ENCODE data around the gene DDX3X. TPM values are rescaled to one million over a fixed set of nuclear protein-coding genes. Genes with fewer than 3 reads are reported as not detected.
A peak's percentile ranks its signal among the peaks of the same experiment; 100 is the strongest.

The DDX3X gene
- polyA plus RNA-seq, 1 donor (not counting 4 experiments of a cell fraction or from before 2014, with no cell fraction given), result 127 TPM

- TF ChIP-seq, protein P1, sequence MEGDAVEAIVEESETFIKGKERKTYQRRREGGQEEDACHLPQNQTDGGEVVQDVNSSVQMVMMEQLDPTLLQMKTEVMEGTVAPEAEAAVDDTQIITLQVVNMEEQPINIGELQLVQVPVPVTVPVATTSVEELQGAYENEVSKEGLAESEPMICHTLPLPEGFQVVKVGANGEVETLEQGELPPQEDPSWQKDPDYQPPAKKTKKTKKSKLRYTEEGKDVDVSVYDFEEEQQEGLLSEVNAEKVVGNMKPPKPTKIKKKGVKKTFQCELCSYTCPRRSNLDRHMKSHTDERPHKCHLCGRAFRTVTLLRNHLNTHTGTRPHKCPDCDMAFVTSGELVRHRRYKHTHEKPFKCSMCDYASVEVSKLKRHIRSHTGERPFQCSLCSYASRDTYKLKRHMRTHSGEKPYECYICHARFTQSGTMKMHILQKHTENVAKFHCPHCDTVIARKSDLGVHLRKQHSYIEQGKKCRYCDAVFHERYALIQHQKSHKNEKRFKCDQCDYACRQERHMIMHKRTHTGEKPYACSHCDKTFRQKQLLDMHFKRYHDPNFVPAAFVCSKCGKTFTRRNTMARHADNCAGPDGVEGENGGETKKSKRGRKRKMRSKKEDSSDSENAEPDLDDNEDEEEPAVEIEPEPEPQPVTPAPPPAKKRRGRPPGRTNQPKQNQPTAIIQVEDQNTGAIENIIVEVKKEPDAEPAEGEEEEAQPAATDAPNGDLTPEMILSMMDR (optimal IDR thresholded peaks at IDR 0.05 in 1 of 3, IDR thresholded peaks at IDR 0.05 in 1 of 3, conservative IDR thresholded peaks at IDR 0.05 in 1 of 3; ENCODE audit: extremely low read depth in 1 of 3, insufficient read depth in 2 of 3, low read length in 3 of 3), result no peak
- no peak for TF ChIP-seq EZH2 (IDR thresholded peaks at IDR 0.05; ENCODE audit: low read length)
- FAIRE-seq (no peak), DNase-seq (ENCODE audit: low read depth, low spot score) (no peak)
- H3K9me1 ChIP-seq (ENCODE audit: control insufficient read depth, extremely low read depth, insufficient read depth, low read length), result peaks cover 4% of the 10 kb centered on the region
- peak overlapping the region; percentile 96 for H3K4me2 ChIP-seq (ENCODE audit: control insufficient read depth, extremely low read depth, insufficient read depth, low read depth, low read length)
- H3K36me3 ChIP-seq (ENCODE audit: control insufficient read depth in 2 of 2, extremely low read depth in 1 of 2, insufficient read depth in 2 of 2, low read length in 2 of 2), result peaks cover 9 to 25% of the 10 kb centered on the region in 2 experiments
- no peak overlapping the region for H2AFZ ChIP-seq (ENCODE audit: control insufficient read depth, low read length)
- peaks cover 70% of the 10 kb centered on the region for H3K79me2 ChIP-seq (ENCODE audit: control insufficient read depth, insufficient read depth, low read length)
- H4K20me1 ChIP-seq (ENCODE audit: control insufficient read depth, extremely low read depth, insufficient read depth, low read length), result peaks cover 49% of the 10 kb centered on the region
- peaks cover 33% of the 10 kb centered on the region for H3K4me1 ChIP-seq (ENCODE audit: control insufficient read depth, extremely low read depth, insufficient read depth, low read length)
- dilution Hi-C loops (cut with MboI; ENCODE audit: extremely low pct_ligation_motif_present, low sequenced_read_pairs), result no loop called here
- H3K9ac ChIP-seq (ENCODE audit: control insufficient read depth, extremely low read depth, insufficient read depth, low read length), result peak overlapping the region; percentile 100
- H3K9me3 ChIP-seq (ENCODE audit: control insufficient read depth, low read depth, low read length), result no peaks in the 10 kb centered on the region
- H3K4me3 ChIP-seq (ENCODE audit: control insufficient read depth in 2 of 3, extremely low read depth in 1 of 3, insufficient read depth in 2 of 3, low read depth in 1 of 3, low read length in 3 of 3), result peak overlapping the region; percentile 87 to 99 (median 99)
- H3K27me3 ChIP-seq (ENCODE audit: control insufficient read depth, extremely low read depth, insufficient read depth, low read length), result no peaks in the 10 kb centered on the region
- peak overlapping the region; percentile 100 for H3K27ac ChIP-seq (ENCODE audit: control insufficient read depth, insufficient read depth, low read length)
These were observed 2.0 kb downstream of the DDX3X start for GRCh38 chrX:41335958-41336331.

GRCh38 chrX:41336447-41336846, 2.5 kb downstream of the DDX3X start:
- Histone ChIP-seq H3K27ac (ENCODE audit: control insufficient read depth, insufficient read depth, low read length) (no peak overlapping the region), H3K9ac (ENCODE audit: control insufficient read depth, extremely low read depth, insufficient read depth, low read length) (peak overlapping the region; percentile 35), H4K20me1 (ENCODE audit: control insufficient read depth, extremely low read depth, insufficient read depth, low read length) (peaks cover 52% of the 10 kb centered on the region), H2AFZ (ENCODE audit: control insufficient read depth, low read length) (no peak overlapping the region), H3K9me3 (ENCODE audit: control insufficient read depth, low read depth, low read length) (no peaks in the 10 kb centered on the region), H3K79me2 (ENCODE audit: control insufficient read depth, insufficient read depth, low read length) (peaks cover 74% of the 10 kb centered on the region), H3K9me1 (ENCODE audit: control insufficient read depth, extremely low read depth, insufficient read depth, low read length) (peaks cover 4% of the 10 kb centered on the region), H3K4me3 (ENCODE audit: control insufficient read depth in 2 of 3, extremely low read depth in 1 of 3, insufficient read depth in 2 of 3, low read depth in 1 of 3, low read length in 3 of 3) (peak overlapping the region; percentile 87 to 99 (median 99)), H3K4me1 (ENCODE audit: control insufficient read depth, extremely low read depth, insufficient read depth, low read length) (peaks cover 29% of the 10 kb centered on the region), H3K4me2 (ENCODE audit: control insufficient read depth, extremely low read depth, insufficient read depth, low read depth, low read length) (peak overlapping the region; percentile 96), H3K36me3 (ENCODE audit: control insufficient read depth in 2 of 2, extremely low read depth in 1 of 2, insufficient read depth in 2 of 2, low read length in 2 of 2) (peaks cover 9 to 30% of the 10 kb centered on the region in 2 experiments), H3K27me3 (ENCODE audit: control insufficient read depth, extremely low read depth, insufficient read depth, low read length) (no peaks in the 10 kb centered on the region)
- FAIRE-seq, result no peak
- DNase-seq (ENCODE audit: low read depth, low spot score), result no peak
- dilution Hi-C loops (cut with MboI; ENCODE audit: extremely low pct_ligation_motif_present, low sequenced_read_pairs), result no loop called here
- TF ChIP-seq EZH2 (IDR thresholded peaks at IDR 0.05; ENCODE audit: low read length), result no peak
- TF ChIP-seq, protein P1 (optimal IDR thresholded peaks at IDR 0.05 in 1 of 3, IDR thresholded peaks at IDR 0.05 in 1 of 3, conservative IDR thresholded peaks at IDR 0.05 in 1 of 3; ENCODE audit: extremely low read depth in 1 of 3, insufficient read depth in 2 of 3, low read length in 3 of 3), result no peak

All from keratinocyte (primary cell).